ENCODE measurements around the gene RTL1.

The RTL1 gene

DNA sequence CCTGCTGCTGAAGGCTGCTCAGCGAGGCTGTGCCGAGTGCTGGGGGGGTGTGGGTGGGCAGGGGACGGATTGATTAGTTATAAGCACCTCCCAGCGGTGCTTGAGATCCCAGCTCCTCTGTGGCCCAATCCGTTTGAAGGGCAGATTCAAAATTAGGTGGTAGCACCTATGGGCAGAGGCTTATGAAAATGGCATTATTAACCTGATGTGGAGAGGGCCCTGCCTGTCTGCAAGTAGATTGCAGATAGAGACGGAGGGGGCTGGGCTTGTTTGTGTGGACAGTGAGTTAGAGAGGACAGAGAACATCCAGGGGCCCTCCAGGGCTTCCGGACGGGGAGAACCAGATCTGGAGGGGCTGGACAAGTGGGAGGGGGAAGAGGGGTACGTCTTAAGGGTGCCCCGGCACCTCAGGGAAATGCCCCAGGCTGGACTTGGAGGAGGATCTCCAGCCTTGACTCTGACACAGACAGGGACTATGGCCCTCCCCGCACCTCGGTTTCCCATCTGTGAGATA lies at the start of gene RTL1:
Gene RTL1, minus strand, starts transcription at position 51 of the 514 bp plus-strand sequence. CDS start 18,934 bp downstream, outside the sequence.
- DNase-seq, result no peak

DNA sequence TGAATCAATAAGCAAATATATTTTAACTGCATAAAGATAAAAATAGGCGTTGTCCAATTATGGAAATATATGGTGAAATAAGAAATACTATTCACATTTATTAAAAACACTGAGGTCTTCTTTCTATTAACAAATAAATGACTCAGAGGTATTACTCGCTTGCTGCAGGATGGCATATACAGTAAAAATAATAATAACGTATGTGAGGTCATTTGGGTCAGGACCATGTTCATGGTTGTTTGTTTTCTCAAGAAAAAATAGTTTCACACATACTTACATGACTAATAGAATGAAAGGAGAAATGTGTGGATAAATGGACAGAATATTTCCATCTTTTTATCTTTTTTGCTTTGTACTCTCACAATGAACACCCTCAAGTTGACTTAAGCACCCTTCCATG lies 46.5 kb upstream of the RTL1 start:
- peak; percentile 16 for DNase-seq

DNA sequence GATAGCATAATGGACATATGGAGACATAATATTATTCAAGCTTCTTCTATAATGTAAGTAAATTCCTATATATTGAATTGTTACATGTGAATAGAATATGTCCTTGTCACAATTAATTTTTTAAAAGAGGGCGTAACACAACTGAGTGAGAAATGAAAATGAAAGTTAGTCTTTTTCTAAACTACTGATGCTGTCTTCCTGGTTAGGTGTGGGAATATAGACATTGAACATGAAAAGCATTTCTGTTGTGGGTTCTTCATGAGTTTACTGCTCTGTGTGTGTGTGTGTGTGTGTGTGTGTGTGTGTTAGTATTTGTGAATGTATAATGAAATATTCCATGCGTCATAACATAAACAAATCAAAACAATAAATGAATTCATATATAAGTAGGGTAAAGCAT lies 40.5 kb upstream of the RTL1 start:
- DNase-seq, result no peak

DNA sequence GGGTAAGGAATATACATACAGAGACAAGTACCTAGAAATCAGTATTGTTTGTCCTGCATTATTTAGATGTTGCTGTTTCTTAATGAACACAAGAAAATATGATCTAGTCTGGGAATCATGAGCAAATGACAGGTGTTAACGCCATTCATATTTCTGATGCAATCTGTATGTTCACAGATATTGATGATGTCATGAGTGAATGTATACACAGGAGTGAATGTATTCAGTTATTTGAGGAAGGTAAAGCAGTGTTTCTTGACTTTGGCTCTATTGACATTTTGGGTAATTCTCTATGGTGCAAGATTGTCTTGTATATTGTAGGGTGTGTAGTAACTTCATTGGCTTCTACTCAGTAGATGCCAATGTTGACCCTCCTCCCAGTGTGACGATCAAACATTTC lies 26.7 kb upstream of the RTL1 start:
- DNase-seq, result no peak

DNA sequence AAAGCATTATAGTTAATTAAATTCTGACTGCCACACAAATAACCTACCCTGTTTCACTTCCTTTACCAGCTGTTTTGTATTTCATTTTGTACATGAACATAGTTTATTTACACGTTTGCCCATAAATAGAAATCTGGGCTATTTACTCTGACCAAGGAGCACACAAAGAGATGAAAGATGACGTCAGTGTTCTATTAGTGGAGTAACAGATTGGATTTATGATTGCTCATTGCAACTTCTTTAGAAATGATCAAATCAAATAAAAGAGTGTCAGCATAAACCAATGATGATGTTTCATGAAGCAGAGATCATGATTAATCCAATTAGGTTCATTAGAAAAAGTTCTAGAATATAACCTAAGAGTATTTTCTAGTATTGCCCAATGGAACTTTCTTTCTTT lies 12.0 kb upstream of the RTL1 start:
- no peak for DNase-seq

DNA sequence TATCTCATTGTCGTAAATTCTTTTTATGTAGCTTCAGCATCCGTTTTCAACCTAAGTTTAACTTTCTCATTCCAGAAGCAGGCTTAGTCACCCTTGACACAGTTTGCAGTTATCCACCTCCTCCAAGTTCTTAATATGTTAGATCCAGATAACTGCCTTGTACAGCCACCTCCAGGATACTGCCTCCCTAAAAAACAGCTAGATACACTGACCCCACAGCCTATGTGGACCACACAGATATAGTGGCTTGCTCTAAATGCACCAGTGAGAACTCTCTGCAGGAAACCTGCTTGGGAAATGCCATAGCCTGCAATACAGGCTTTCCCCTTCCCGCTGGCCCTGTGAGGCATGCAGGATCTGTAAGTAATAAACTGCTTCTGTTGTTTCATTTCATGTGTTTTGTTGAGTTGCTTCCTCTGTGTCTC lies 11.1 kb upstream of the RTL1 start:
- DNase-seq, result peak; percentile 30

DNA sequence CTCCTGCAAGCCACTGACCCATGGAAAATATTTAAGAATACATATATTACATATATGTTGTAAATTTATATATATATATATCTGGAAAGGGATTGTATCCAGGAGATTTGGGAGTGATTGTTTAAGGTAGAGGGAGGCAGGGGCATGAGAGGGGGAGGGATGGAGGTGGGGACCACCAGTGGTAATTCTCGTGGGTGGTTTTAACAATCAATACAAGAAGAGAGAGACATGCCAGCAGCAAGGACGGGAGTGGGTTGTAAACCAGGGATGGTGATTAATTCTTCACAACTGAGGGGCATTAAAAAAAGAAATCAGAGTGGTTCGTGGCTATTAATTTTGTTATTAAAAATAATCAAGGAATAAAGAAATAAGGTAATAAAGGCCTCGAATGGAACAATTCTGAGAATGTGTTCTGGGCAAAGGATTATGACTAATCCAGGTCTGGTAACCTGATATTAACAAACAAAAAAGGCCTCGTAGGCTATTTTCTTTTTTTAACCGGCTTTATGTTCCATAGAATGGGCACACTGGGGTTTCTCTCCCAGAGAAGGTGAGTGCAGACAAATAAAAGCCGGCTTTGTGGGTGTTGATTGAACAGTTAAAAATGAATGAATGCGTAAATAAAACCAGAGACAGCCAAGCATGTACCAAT lies 8.3 kb upstream of the RTL1 start:
- no peak for DNase-seq

DNA sequence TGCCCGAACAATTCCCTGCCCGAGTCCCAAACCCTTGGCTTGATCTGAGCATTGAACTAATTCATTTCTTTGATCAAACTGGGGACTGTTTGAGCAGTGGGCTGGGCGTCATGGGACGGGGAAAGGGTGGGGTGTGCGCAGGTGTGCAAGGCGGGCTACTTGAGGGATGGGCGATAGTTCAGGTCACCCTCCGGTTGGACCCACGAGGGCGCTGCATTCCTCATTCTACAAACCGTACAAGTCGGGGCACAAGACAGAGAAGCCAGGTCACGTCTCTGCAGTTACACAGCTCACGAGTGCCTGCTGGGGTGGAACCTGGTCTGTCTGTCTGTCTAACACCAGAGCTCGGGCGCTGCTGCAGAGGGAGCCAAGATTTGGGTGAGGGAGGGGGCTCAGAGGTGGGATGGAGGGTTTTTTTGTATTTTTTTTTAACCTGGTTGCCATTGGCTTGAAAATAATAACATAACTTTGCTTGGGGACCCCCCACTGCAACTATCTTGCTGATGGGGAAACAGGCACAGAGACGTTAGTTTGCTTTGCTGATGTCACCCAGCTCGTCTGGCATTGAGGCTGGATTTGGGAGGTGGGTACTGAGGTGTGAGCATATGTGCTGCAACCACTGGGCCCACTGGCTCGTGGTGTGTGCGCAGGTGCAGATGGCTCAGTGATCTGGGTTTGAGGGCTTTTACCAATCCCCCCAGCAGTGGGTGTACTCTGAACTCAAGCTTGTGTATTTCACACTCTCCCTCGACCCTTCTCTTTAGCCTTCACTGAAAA lies 7.6 kb upstream of the RTL1 start:
- no peak for DNase-seq

DNA sequence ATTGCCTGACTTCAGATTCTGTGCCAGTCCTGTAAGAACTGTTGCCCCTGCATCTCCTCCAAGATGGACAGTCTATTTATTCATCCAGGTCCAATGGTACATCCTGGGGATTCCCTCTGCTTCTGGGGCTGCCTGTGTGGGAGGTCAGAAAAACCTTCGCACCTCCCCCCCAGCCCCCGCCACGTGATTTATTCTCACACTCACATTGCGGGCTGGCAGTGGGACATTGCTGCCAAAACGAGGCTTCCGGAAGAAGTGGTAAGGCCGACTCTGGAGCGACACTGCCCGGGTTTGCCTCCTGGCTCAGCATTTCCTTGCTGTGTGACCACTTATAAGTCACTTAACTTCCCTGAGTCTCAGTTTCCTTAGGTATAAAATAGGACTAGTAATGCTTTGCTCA lies 5.9 kb upstream of the RTL1 start:
- no peak for DNase-seq

DNA sequence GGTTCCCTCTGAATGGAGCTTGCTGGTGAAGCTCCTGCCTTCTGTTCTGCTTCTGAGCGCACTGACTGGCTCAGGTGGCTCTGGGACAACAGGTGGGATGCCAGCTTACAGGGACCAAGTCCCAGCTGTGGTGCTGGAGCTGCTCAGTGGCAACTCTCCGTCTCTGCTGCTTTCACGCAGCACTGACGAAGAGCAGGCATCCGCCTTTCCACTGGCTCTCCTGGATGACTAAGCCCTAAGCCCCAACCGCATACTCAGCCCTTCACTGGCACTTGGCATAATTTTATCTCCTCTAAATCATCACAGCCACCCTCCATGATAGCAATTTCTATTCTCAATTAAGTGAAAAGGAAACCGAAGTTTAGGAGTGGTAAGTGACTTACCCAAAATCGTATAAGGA lies 3.7 kb upstream of the RTL1 start:
- DNase-seq, result no peak

DNA sequence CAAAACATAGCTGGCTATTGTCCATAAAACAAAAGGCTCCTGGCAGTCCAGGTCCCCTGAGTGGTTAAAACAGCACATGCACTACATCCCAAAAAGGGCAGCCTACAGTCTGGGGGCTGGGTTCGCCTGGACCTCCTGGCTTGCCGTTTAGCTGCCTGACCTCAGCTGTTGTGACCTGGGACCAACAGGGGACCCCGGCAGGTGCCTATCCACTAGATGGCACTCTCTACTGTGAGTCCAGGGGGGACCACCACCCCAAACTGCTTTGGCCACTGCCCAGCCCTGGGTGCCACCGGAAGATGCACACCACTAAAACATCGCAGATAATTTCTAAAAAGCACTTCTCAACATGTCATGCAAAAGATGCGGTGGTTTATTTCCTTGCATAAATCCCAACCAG lies 2.9 kb upstream of the RTL1 start:
- DNase-seq, result no peak

DNA sequence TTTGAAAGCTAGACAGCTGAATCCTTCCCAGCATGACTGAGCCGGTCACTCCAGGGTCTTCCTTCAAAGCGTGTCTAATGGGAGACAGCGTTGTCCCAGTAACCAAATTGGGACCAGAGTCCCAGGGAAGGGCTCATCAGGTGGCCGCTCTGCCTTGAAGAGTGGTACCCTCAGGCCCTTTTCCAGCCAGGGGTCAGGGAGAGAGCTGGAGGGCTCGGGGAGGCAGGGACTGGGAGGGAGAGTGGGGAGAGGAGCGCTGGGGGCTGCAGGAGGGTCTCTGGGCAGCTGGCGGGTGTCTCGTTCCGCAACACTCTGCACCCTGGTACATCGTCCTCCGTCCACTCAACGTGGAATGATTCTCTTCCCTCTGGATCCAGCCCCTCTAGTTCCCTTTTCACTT lies 1.6 kb upstream of the RTL1 start:
- DNase-seq, result no peak

DNA sequence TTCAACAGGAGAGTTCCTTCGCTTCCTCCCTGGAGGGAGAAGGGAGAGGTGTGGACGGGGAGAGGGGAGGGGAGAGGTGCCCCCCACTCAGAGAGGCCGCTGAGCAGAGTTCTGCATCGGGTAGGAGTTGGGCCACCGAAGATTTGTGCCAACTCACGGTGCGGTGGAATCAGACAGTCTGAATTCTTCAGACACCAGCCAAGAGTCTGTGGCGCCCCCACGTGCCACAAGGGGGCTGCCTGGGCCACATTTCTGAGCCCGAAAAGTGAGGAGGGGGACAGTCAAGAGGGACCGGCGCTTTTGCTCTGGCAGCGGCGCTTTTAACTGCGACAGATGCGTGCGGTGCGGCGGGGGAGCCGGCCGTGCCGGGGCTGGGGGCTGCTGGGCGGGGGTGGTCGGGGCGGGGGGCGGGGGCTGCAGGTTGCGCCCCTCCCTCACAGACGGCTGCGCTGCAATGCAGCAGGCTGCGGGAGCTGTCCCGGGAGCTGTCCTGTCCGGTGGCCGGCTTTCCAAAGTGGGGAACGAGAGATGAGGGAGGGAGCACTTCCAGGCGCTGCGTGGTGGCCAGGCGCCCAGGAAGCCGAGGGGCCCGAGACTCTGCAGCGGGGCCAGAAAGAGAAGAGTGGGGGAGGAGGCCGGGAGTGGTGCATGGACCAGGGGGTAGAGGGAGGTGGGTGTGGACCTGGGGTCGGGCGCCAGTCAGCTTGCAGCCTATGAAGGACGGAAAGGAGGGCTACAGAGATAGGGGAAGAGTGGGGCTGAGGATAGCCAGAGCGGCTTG lies 975 bp upstream of the RTL1 start:
- no peak for DNase-seq

DNA sequence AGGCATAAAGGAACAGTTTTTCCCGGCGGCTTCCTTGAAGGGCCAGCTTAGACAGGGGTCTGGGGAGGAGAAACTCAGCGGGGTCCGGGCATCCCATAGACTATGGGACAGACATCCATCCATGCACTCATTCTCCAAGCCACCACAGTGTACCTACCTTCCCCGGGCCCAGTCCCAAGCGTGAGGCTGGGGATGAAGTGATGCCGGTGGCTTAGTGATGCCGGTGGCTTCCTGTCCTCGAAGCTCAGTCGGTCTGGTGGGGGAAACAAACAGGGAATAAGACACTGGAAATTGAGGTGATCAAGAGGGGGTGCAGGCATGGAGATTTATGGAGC lies 421 bp downstream of the RTL1 start:
- DNase-seq, result no peak

DNA sequence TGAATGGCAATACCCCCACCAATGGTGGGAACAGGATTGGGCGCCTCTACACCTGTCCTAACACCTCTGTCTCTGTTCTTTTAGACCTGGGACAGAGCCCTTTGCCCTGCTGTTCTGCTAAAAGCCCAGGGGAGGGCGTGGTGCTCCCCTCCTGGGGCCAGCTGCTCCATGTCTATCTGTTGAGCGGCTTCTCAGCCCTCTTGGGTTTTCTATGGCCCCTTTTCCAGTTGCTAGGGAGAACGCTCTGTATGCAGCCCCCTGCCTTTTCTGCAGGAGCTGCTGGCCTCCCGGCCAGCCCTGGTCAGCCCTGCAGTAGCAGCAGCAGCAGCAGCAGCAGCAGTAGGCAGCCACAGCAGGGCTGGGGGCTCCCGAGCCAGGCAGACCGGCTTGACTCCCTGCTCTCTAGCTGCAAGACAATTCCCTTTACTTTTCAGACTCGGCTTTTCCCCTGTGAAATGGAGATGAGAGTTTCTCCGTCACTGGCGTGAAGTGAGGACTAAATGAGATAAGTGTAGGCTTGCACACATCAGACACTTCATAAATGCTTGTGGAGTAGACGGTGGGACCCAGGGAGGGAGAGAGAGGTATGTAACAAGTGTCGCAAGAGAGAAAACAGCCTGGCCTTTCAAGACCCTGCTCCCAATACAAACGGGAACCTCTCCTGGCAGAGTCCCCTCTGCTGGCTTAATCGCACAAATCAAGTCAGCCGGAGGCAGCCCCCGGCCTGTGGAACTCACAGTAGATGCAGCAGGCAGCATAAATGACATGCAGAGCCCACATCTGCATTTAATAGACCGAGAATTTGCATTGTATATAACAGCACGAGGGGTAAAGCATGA lies 1.0 kb downstream of the RTL1 start:
- no peak for DNase-seq

DNA sequence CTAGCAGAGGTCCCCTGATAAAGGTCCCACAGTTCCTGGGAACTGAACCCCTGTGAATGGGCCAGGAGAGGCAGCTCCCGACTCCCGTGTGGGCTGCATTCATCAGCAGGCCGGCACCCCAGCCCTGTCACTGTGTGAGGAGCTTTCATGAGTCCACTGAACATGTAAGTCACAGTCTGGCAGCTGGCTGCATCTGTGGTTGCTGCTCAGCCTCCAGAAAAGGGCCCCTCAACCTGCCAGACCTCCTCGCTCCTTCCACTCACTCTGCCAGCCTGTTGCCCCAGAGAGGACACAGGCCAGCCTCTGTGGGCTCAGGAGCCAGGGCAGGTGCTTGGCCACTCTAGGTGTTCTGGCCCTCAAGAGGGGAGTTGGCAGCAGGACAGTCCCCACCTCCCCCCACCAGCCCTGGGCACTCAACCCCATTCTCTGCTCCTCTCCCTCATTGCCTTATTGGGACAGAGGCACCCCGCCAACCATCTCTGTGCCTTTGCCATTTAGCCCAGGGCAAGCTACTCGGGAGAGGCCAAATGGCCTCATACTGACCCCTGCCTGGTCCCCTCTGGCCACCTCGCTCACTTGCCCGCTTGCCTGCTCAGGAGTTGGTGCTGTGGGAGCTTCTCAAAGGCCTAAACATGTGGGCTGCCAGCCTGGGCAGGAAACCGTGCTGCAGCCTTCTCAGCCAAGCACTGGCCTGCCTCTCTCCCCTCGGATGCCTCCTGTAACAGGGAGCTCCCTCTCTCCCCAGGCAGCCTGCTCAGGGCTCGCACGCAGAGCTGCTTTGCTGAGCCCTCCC lies 1.9 kb downstream of the RTL1 start:
- no peak for DNase-seq

DNA sequence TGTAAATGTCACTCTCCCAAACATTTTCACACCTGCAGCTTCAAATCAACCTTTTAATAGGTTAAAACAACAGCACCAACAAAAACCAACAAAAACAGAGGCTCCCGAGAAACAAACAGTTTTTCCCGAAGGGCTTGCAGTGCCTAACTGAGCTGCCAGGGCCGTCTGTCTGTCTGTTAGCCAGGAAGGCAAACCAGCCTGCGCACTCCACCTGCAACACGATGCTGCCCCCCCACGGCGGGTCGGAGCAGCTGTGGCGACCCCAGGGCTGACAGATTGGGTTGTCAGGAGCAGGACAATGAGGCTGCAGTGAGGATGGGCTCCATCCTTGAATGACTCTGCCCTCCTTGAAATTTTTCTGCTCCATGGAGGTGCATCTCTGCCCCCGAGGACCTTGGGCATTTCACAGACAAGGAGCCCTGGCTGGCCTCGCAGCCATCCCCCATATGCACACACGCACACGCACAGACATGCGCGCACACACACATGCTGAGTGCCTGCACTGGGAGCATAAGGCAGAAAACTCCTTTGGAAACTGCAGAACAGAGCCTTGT lies 2.6 kb downstream of the RTL1 start:
- DNase-seq, result no peak

DNA sequence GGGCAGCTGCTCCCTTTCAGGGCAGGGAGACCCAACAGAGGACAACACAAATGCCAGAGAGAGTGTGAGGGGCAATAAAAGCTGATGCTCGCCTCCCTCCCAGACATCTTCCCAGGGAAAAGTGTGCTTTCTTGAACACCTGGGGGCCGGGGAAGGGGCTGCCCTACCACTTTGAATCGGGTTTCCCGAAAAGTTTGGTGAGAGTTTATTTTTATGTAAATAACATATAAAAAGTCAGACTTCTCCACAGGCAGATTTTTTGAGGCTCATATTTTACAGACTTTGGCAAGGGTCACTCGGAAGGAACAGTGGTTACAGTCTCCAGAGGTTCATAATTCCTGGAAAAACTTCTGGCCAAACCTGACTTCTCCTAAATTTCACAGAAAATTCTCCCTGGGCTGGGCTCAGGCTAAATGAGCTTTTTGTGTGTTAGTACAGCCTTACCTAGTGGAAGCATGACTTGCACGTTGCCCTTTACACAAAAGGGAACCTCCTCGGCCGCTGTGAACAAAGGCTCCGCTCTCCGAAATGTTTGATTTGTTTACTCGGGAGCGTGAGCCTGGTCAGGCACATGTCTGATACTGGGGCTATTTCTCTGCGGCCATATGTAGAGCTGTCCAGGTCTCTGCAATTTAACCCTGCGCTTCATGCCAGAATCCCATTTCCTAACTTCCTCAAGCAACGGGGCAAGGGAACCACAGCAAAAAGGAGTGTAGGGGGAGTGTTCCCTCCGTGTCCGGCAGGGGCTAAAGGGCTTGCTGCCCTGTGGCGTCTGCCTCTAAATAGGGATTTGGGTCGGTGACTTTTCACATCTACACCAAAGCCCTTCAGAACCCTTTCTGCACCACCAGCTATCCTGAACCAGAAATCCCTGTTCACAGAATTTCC lies 3.4 kb downstream of the RTL1 start:
- no peak for DNase-seq

DNA sequence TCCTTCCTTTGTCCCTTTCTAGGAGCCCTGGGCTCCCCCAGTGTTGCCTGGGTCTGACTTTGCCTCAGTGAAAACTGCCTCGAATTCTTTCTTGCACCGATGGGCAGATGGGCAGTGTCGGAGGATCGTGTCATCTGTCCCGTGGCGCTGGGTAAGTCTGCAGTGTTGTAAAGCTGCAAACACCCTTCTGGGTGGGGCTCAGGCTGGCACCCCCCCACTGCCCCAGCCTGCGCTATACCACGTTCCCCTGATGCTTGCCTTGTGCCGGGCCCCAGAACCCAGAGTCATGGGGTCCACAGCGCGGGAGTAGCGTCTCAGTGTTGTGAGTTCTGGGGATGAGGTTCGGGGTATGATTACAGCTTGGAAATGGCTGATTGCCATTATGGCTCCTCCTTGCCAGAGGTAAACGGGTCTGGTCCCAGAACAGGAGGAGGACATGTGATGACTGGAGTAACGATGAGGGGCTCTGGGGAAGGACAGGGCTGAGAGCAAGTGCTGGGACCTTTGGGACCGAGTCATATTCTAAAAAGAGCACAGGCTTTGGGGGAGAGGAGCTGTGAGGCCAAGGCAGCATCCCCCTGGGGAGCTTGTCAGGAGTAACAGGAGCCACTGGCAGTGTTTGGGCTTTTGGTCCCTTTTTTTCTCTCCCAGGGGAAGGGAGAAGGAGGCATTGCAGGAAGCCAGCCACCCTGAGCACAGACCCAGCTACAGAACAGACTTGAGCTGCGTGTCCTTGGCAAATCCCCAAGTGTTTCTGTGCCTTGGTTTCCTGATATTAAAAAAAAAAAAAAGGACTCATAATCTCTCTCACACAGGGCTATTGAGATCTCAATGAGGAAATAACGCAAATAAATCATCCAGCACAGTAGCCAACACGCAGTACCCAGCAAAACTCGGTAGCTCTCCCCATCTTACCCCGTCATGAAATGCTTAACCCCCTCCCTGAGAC lies 4.3 kb downstream of the RTL1 start:
- DNase-seq, result no peak

All from fibroblast of skin of right biceps (primary cell).